Endothelial cell of umbilical vein (primary cell): ENCODE data around the gene RGS6. TPM values are rescaled to one million over a fixed set of nuclear protein-coding genes. Genes with fewer than 3 reads are reported as not detected.

Source experiments
- BruUV-seq: library from RNA; stranded (reverse); fragments of 400-500 nt; replicated peaks from 2 replicates; lab custom pipeline; 2021; lab: Mats Ljungman, UMichigan
- CTCF ChIA-PET: fragments of 300-600, 350-600 bp; sonication (Branson Sonifier 250); formaldehyde crosslinking; loops from one replicate; lab custom pipeline; 2021; ENCODE audit warnings: antibody characterized with exemption, inconsistent platforms; lab: Charles Lee
- POLR2A ChIA-PET: fragments of 300-600, 350-600 bp; sonication (Branson Sonifier 250); formaldehyde crosslinking; loops from one replicate; lab custom pipeline; 2021; ENCODE audit warnings: antibody characterized with exemption, inconsistent platforms; lab: Charles Lee
- DNase-seq: peaks from one replicate; pipeline ENCODE4 v3.0.0-alpha.2; 2011; ENCODE audit warnings: low read depth, low spot score
- FAIRE-seq: peaks from 2 replicates; lab custom pipeline; 2011; peaks lifted over from hg19 to GRCh38; lab: Jason Lieb, UNC
- H2AFZ ChIP-seq: 2 replicates; pipeline ENCODE4 v1.6.0; 2012; ENCODE audit warnings: low read depth, low read length, control low read depth, inconsistent platforms
- H3K27ac ChIP-seq: 2 replicates; pipeline ENCODE4 v1.5.1; 2011; ENCODE audit warnings: low read depth, mild to moderate bottlenecking, control low read depth, low read length, moderate library complexity; ENCODE audit not compliant: insufficient read depth
- H3K27me3 ChIP-seq, 2 experiments: 2 replicates each; pipeline versions ENCODE4 v1.6.0 to v1.6.1; 2011; ENCODE audit warnings: low read length in 2 of 2, mixed read lengths in 1 of 2; ENCODE audit not compliant: control insufficient read depth in 2 of 2, insufficient read depth in 2 of 2
- H3K36me3 ChIP-seq, 2 experiments: 2 replicates in 1 of 2; 3 replicates in 1 of 2; pipeline ENCODE4 v1.5.1; 2011; ENCODE audit warnings: low read length in 2 of 2, mild to moderate bottlenecking in 1 of 2, moderate library complexity in 1 of 2; ENCODE audit not compliant: control insufficient read depth in 2 of 2, insufficient read depth in 2 of 2; ENCODE audit errors: extremely low read depth in 1 of 2
- H3K4me1 ChIP-seq: 3 replicates; pipeline ENCODE4 v1.5.1; 2011; ENCODE audit warnings: mild to moderate bottlenecking, low read length; ENCODE audit not compliant: control insufficient read depth, insufficient read depth; ENCODE audit errors: extremely low read depth
- H3K4me2 ChIP-seq: 2 replicates; pipeline ENCODE4 v1.6.1; 2011; ENCODE audit warnings: low read length, control low read depth, mixed read lengths; ENCODE audit not compliant: insufficient read depth
- H3K4me3 ChIP-seq, 3 experiments: fragments of 200-600 bp in 1 of 3; sonication (generic), shearing (Covaris generic) in 1 of 3; replicated peaks in 1 of 3; 2 replicates each; pipeline ENCODE4 v1.5.1; 2011 to 2016; ENCODE audit warnings: control low read depth in 3 of 3, low read length in 3 of 3, mild to moderate bottlenecking in 2 of 3, inconsistent platforms in 1 of 3, low read depth in 1 of 3, moderate library complexity in 1 of 3; ENCODE audit not compliant: insufficient read depth in 1 of 3
- H3K79me2 ChIP-seq: 2 replicates; pipeline ENCODE4 v1.6.0; 2012; ENCODE audit warnings: low read length, inconsistent platforms; ENCODE audit not compliant: control insufficient read depth, insufficient read depth
- H3K9ac ChIP-seq: replicated peaks from 2 replicates; pipeline ENCODE3; 2011; ENCODE audit warnings: low read length, control low read depth; ENCODE audit not compliant: insufficient read depth; ENCODE audit errors: extremely low read depth
- H3K9me1 ChIP-seq: replicated peaks from 3 replicates; pipeline ENCODE4 v1.6.0; 2011; ENCODE audit warnings: mild to moderate bottlenecking, low read length; ENCODE audit not compliant: control insufficient read depth, insufficient read depth; ENCODE audit errors: extremely low read depth
- H3K9me3 ChIP-seq: replicated peaks from 2 replicates; pipeline ENCODE4 v1.5.1; 2012; ENCODE audit warnings: low read length, inconsistent platforms; ENCODE audit not compliant: control insufficient read depth, insufficient read depth
- H4K20me1 ChIP-seq: replicated peaks from 2 replicates; pipeline ENCODE3; 2011; ENCODE audit warnings: mild to moderate bottlenecking, low read length; ENCODE audit not compliant: control insufficient read depth, insufficient read depth; ENCODE audit errors: extremely low read depth
- FOS ChIP-seq: IDR thresholded peaks from 2 replicates; pipeline ENCODE4 v1.6.1; 2011; ENCODE audit warnings: mild to moderate bottlenecking, low read length, moderate library complexity, borderline replicate concordance; ENCODE audit not compliant: insufficient read depth
- JUN ChIP-seq: IDR thresholded peaks from 2 replicates; pipeline ENCODE4 v1.6.1; 2011; ENCODE audit warnings: borderline replicate concordance, low read depth; ENCODE audit not compliant: insufficient read length, insufficient read depth
- MYC ChIP-seq: IDR thresholded peaks from one replicate; pipeline ENCODE4 v1.6.1; 2011; ENCODE audit warnings: mild to moderate bottlenecking, low read depth, low read length
- POLR2A ChIP-seq: IDR thresholded peaks from 2 replicates; pipeline ENCODE4 v1.6.1; 2012; ENCODE audit warnings: low read depth, mild to moderate bottlenecking, control low read depth, low read length
- dilution Hi-C: fragments of 300-500 bp; cut with MboI; formaldehyde crosslinking; loops from one replicate; pipeline ENCODE4 v1.15.0; 2019; ENCODE audit warnings: low sequenced_read_pairs; ENCODE audit not compliant: extremely low pct_ligation_motif_present
- intact Hi-C: fragments of 100-400 bp; cut with micrococcal nuclease; formaldehyde crosslinking; loops from one replicate; pipeline ENCODE4 v1.10.0; 2022
- polyA plus RNA-seq, 4 experiments: library from polyadenylated mRNA; depleted of rRNA in 3 of 4; stranded (reverse) in 3 of 4; unstranded in 1 of 4; fragments of >200 nt; gene quantifications; 2 replicates each; pipeline versions ENCODE4 v1.2.1 to v1.2.3, GENCODE V29; 2011 to 2012; ENCODE audit warnings: missing spikeins in 1 of 4
- total RNA-seq: library from RNA; stranded (reverse); gene quantifications from 2 replicates; pipeline ENCODE4 v1.2.3, GENCODE V29; 2021
- TF ChIP-seq, protein P1 (sequence below), 2 donors: IDR thresholded peaks; 1 replicate in 1 of 2; 2 replicates in 1 of 2; pipeline ENCODE4 v1.5.1; 2011; ENCODE audit warnings: low read length in 2 of 2, mild to moderate bottlenecking in 2 of 2, moderate library complexity in 2 of 2, control low read depth in 1 of 2, inconsistent platforms in 1 of 2, low read depth in 1 of 2; ENCODE audit not compliant: insufficient read depth in 1 of 2; ENCODE audit errors: extremely low read depth in 1 of 2
- TF ChIP-seq, protein P2 (sequence below): IDR thresholded peaks from 2 replicates; pipeline ENCODE4 v1.6.1; 2011; ENCODE audit not compliant: insufficient read depth, insufficient read length

Gene RGS6
- total and polyA plus RNA-seq, 2 donors (not counting 3 experiments of a cell fraction or from before 2014, with no cell fraction given), result not detected

DNA sequence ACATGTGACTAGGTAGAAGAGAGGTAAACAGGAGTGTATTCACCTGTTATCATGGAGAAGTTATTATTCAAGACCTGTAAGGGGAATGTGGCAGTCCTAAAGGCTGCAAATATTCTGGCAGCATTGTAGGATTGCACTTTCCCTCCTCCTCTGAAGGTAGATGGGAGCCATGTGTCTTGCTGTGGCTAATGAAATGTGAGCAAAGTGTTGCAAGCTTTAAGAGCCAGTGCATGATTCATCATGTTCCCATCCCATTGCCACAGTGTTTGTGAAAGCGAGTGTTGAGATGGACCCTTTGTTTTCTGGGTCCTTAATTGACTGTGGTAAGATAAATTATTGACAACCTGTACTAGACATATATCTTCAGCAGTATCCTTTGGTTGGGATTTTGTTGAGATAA lies 128.7 kb downstream of the RGS6 start:
- no peaks in the 10 kb centered on the region for H3K79me2 ChIP-seq
- dilution Hi-C loops, result no loop called here
- TF ChIP-seq POLR2A (no peak), JUN (no peak), FOS (no peak)
- TF ChIP-seq, protein P1, sequence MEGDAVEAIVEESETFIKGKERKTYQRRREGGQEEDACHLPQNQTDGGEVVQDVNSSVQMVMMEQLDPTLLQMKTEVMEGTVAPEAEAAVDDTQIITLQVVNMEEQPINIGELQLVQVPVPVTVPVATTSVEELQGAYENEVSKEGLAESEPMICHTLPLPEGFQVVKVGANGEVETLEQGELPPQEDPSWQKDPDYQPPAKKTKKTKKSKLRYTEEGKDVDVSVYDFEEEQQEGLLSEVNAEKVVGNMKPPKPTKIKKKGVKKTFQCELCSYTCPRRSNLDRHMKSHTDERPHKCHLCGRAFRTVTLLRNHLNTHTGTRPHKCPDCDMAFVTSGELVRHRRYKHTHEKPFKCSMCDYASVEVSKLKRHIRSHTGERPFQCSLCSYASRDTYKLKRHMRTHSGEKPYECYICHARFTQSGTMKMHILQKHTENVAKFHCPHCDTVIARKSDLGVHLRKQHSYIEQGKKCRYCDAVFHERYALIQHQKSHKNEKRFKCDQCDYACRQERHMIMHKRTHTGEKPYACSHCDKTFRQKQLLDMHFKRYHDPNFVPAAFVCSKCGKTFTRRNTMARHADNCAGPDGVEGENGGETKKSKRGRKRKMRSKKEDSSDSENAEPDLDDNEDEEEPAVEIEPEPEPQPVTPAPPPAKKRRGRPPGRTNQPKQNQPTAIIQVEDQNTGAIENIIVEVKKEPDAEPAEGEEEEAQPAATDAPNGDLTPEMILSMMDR (IDR thresholded peaks at IDR 0.05; ENCODE audit: extremely low read depth in 1 of 2, insufficient read depth in 1 of 2, low read depth in 1 of 2, low read length in 2 of 2), result no peak
- TF ChIP-seq, protein P2, sequence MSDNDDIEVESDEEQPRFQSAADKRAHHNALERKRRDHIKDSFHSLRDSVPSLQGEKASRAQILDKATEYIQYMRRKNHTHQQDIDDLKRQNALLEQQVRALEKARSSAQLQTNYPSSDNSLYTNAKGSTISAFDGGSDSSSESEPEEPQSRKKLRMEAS, result no peak
- no peak overlapping the region for H3K27ac ChIP-seq
- ChIA-PET POLR2A (no interaction called here), CTCF (no interaction called here)
- H4K20me1 ChIP-seq, result no peaks in the 10 kb centered on the region
- no peak overlapping the region for H3K9ac ChIP-seq
- no peak overlapping the region for H2AFZ ChIP-seq
- H3K4me2 ChIP-seq, result no peak overlapping the region
- H3K36me3 ChIP-seq, result no peaks in the 10 kb centered on the region
- H3K27me3 ChIP-seq, result no peaks in the 10 kb centered on the region
- no peaks in the 10 kb centered on the region for H3K9me1 ChIP-seq
- H3K9me3 ChIP-seq, result no peaks in the 10 kb centered on the region
- no TSS peak for BruUV-seq
- no peaks in the 10 kb centered on the region for H3K4me1 ChIP-seq
- DNase-seq (no peak), FAIRE-seq (no peak)
- no peak overlapping the region for H3K4me3 ChIP-seq
- intact Hi-C loops, result no loop called here

DNA sequence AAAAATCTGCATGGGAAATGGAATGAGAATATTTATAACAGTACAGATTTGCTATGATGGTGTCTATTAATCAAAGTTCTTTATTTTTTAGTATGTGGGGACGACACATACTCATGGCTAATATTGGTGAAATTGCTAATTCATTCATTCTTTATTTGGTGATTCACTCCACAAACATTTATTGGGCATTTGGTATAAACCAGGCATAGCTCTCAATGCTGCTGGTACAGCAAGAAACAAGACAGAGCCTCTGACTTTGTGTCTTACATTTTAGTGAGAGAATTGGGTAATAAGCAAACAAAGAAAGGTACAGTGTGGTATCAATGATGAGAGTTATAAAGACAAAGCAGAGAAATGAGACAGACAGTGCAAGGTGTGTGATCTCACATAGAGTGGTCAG lies 129.5 kb downstream of the RGS6 start:
- H3K36me3 ChIP-seq, result no peaks in the 10 kb centered on the region
- no peaks in the 10 kb centered on the region for H3K27me3 ChIP-seq
- H3K79me2 ChIP-seq, result no peaks in the 10 kb centered on the region
- intact Hi-C loops (no loop called here), dilution Hi-C loops (no loop called here)
- H2AFZ ChIP-seq, result no peak overlapping the region
- H4K20me1 ChIP-seq, result no peaks in the 10 kb centered on the region
- ChIA-PET CTCF (no interaction called here), POLR2A (no interaction called here)
- H3K9me3 ChIP-seq, result no peaks in the 10 kb centered on the region
- no peak for TF ChIP-seq JUN
- TF ChIP-seq FOS, result no peak
- TF ChIP-seq MYC, result no peak
- TF ChIP-seq, protein P1 (IDR thresholded peaks at IDR 0.05; ENCODE audit: extremely low read depth in 1 of 2, insufficient read depth in 1 of 2, low read depth in 1 of 2, low read length in 2 of 2), result no peak
- H3K27ac ChIP-seq, result no peak overlapping the region
- H3K9me1 ChIP-seq, result no peaks in the 10 kb centered on the region
- FAIRE-seq (no peak), DNase-seq (no peak)
- no peak overlapping the region for H3K4me3 ChIP-seq
- H3K9ac ChIP-seq, result no peak overlapping the region
- H3K4me2 ChIP-seq, result no peak overlapping the region
- no TSS peak for BruUV-seq
- no peaks in the 10 kb centered on the region for H3K4me1 ChIP-seq
